GM12878 (cell line): ENCODE results near the gene WWC2. TPM values are rescaled to one million over a fixed set of nuclear protein-coding genes. Genes with fewer than 3 reads are reported as not detected.

Experiments used
- ATF2 ChIP-seq: IDR thresholded peaks from 2 replicates; pipeline ENCODE4 v1.6.1; 2012; ENCODE audit warnings: low read length, inconsistent platforms
- BHLHE40 ChIP-seq, 2 experiments: fragments of 450-650 bp in 1 of 2; IDR thresholded peaks; 2 replicates each; pipeline ENCODE4 v1.6.1; 2011 to 2017; ENCODE audit warnings: low read depth in 2 of 2, borderline replicate concordance in 1 of 2, improper control_type of control experiment in 1 of 2, low read length in 1 of 2, mild to moderate bottlenecking in 1 of 2
- HSF1 ChIP-seq: fragments of 150-350 bp; IDR thresholded peaks from 2 replicates; pipeline ENCODE4 v1.6.1; 2014; ENCODE audit warnings: mild to moderate bottlenecking, low read depth, low read length
- MTA3 ChIP-seq: IDR thresholded peaks from 2 replicates; pipeline ENCODE4 v1.6.1; 2012; ENCODE audit warnings: low read length, inconsistent platforms, borderline replicate concordance
- MYB ChIP-seq: fragments of 150-350 bp; IDR thresholded peaks from 2 replicates; pipeline ENCODE4 v1.6.1; 2014; ENCODE audit warnings: mild to moderate bottlenecking, low read depth, low read length, borderline replicate concordance
- NBN ChIP-seq: fragments of 450-650 bp; IDR thresholded peaks from 2 replicates; pipeline ENCODE4 v1.6.1; 2016
- NFXL1 ChIP-seq: fragments of 450-650 bp; IDR thresholded peaks from 2 replicates; pipeline ENCODE4 v1.6.1; 2017; ENCODE audit warnings: antibody characterized with exemption, mild to moderate bottlenecking, borderline replicate concordance
- PRDM15 ChIP-seq: fragments of 450-650 bp; formaldehyde crosslinking; IDR thresholded peaks from 2 replicates; pipeline ENCODE4 v1.4.0; 2020; ENCODE audit warnings: mild to moderate bottlenecking, moderate library complexity
- RFX5 ChIP-seq: IDR thresholded peaks from 2 replicates; pipeline ENCODE4 v1.6.1; 2011; ENCODE audit warnings: low read depth, low read length, improper control_type of control experiment
- SKIL ChIP-seq: fragments of 450-650 bp; IDR thresholded peaks from 2 replicates; pipeline ENCODE4 v1.6.1; 2017; ENCODE audit warnings: mild to moderate bottlenecking, low read depth, inconsistent platforms; ENCODE audit not compliant: poor library complexity, severe bottlenecking
- SREBF2 ChIP-seq: IDR thresholded peaks from 2 replicates; pipeline ENCODE4 v1.6.1; 2012; ENCODE audit warnings: mild to moderate bottlenecking, low read length
- TCF12 ChIP-seq: IDR thresholded peaks from 2 replicates; pipeline ENCODE4 v1.6.1; 2011; ENCODE audit warnings: low read depth, mild to moderate bottlenecking, low read length
- ZBTB11 ChIP-seq: fragments of 450-650 bp; formaldehyde crosslinking; IDR thresholded peaks from 2 replicates; pipeline ENCODE4 v1.5.0; 2022; ENCODE audit warnings: mild to moderate bottlenecking, missing genetic modification characterization
- ZBTB33 ChIP-seq: fragments of 450-650 bp; IDR thresholded peaks from 2 replicates; pipeline ENCODE4 v1.6.1; 2017; ENCODE audit warnings: mild to moderate bottlenecking
- ZNF207 ChIP-seq: fragments of 450-650 bp; IDR thresholded peaks from 2 replicates; pipeline ENCODE4 v1.6.1; 2014; ENCODE audit warnings: antibody characterized with exemption, mild to moderate bottlenecking, borderline replicate concordance
- polyA plus RNA-seq, 11 experiments: library from polyadenylated mRNA; depleted of rRNA in 4 of 11; unstranded in 6 of 11; stranded (reverse) in 5 of 11; fragments of >200 nt; fragmentation: Nextera tagmentation in 4 of 11; fragmentation: Illumina TruSeq in 1 of 11; extraction: Ambion mirVana in 4 of 11; extraction: Trizol in 1 of 11; gene quantifications; 1 replicate in 1 of 11; 2 replicates in 10 of 11; pipeline versions ENCODE4 v1.2.1 to v1.2.3, GENCODE V29; 2011 to 2016; ENCODE audit warnings: inconsistent platforms in 2 of 11, missing spikeins in 2 of 11, low read depth in 1 of 11
- total RNA-seq, 4 experiments: library from RNA; depleted of rRNA in 3 of 4; stranded (reverse); fragments of >200 nt in 3 of 4; fragmentation: Illumina TruSeq in 1 of 4; extraction: Trizol in 1 of 4; gene quantifications; 2 replicates each; pipeline versions ENCODE4 v1.2.1 to v1.2.3, GENCODE V29; 2013 to 2021

The WWC2 gene
- total and polyA plus RNA-seq, 10 of the 15 experiments (the other 5 are each of a cell fraction or from before 2014, with no cell fraction given): 0.02 to 0.72 (median 0.06) TPM; not detected in 3

- TF ChIP-seq PRDM15 (no peak), BHLHE40 (IDR thresholded peaks at IDR 0.05; ENCODE audit: borderline replicate concordance in 1 of 2, low read depth in 2 of 2, low read length in 1 of 2) (no peak), NBN (no peak), ATF2 (no peak), ZNF207 (no peak), TCF12 (no peak), MYB (no peak), ZBTB33 (no peak), MTA3 (no peak), RFX5 (no peak), HSF1 (no peak), NFXL1 (no peak), SREBF2 (no peak), ZBTB11 (CRISPR knock-in tag) (no peak), SKIL (no peak)
Observed at GRCh38 chr4:183321079-183321478, 222.0 kb downstream of the WWC2 start (continued).
